ENCODE data around the gene TBC1D22A.

TBC1D22A gene

DNA sequence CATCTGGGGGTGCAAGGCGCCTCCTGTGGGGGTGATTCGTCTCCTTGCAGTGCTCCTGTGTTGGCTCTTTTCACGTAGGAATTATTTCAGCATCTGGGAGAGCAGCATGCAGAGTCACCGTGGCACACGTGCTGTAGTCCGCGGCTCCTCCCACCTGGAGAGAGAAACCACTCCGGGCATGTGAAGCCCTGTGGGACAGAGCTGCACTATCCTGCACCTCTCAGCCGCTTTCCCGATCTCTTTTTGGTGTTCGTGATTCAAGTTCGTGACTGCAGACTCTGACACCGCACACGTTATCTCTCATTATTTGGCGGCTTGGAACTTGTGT, 394.6 kb downstream of the TBC1D22A start:
- no peak overlapping the region for H3K4me3 ChIP-seq (IDR thresholded peaks at IDR 0.05; ENCODE audit: insufficient read depth, low read depth, low read length)
- no peaks in the 10 kb centered on the region for H4K20me1 ChIP-seq (ENCODE audit: insufficient read depth)
- TF ChIP-seq, protein P1, sequence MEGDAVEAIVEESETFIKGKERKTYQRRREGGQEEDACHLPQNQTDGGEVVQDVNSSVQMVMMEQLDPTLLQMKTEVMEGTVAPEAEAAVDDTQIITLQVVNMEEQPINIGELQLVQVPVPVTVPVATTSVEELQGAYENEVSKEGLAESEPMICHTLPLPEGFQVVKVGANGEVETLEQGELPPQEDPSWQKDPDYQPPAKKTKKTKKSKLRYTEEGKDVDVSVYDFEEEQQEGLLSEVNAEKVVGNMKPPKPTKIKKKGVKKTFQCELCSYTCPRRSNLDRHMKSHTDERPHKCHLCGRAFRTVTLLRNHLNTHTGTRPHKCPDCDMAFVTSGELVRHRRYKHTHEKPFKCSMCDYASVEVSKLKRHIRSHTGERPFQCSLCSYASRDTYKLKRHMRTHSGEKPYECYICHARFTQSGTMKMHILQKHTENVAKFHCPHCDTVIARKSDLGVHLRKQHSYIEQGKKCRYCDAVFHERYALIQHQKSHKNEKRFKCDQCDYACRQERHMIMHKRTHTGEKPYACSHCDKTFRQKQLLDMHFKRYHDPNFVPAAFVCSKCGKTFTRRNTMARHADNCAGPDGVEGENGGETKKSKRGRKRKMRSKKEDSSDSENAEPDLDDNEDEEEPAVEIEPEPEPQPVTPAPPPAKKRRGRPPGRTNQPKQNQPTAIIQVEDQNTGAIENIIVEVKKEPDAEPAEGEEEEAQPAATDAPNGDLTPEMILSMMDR (conservative IDR thresholded peaks at IDR 0.05; ENCODE audit: low read depth, low read length): no peak
- no peaks in the 10 kb centered on the region for H3K36me3 ChIP-seq (ENCODE audit: insufficient read depth)
- no peaks in the 10 kb centered on the region for H3K27me3 ChIP-seq (ENCODE audit: insufficient read depth, low read depth)
- no peak overlapping the region for H3K4me2 ChIP-seq
- H2AFZ ChIP-seq (ENCODE audit: low read depth): no peak overlapping the region
- no peaks in the 10 kb centered on the region for H3K79me2 ChIP-seq (ENCODE audit: insufficient read depth, low read depth)
- no peak overlapping the region for H3K9ac ChIP-seq
- no peak overlapping the region for H3K27ac ChIP-seq
- no peaks in the 10 kb centered on the region for H3K4me1 ChIP-seq (ENCODE audit: low read depth, poor library complexity, severe bottlenecking)

DNA sequence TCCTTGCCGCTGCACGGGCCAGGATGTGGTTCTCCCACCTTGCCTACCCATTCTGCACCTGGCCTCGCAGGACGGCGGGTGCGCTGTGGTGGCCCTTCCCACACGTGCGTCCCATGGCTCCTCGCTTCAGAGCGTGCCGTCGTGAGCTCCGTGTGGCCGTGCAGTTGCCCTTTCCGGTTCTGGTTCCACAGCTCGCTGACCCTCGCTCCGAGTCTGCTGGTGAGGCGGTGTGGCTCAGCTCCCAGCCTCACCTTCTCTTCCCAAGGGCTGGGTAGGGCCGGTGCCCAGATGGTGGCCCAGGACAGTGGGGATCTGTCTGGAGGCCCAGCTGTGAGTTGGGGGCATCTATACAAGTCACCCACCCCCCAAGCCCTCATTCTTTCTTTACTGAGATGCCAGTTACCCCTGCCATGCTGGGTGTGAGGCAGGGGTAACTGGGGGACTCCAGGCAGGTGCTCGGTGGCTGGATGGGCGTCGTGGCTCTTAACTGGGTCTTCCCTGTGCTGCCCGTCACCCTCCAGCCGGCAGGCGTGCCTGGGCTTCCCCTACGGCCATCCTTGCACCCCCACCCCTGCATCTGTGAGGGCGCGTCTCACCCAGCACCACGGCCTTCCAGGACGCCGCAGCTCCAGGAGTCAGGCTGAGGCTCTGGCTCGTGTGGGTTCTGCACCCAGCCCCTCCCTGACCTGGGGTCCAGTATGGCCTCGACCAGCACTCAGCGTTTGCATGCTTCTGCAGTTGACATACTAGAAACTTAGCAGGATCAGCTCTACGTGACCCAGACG, 395.2 kb downstream of the TBC1D22A start:
- H3K79me2 ChIP-seq (ENCODE audit: insufficient read depth, low read depth): no peaks in the 10 kb centered on the region
- H3K27me3 ChIP-seq (ENCODE audit: insufficient read depth, low read depth): no peaks in the 10 kb centered on the region
- TF ChIP-seq, protein P1 (conservative IDR thresholded peaks at IDR 0.05; ENCODE audit: low read depth, low read length): no peak
- H3K4me3 ChIP-seq (IDR thresholded peaks at IDR 0.05; ENCODE audit: insufficient read depth, low read depth, low read length): no peak overlapping the region
- H4K20me1 ChIP-seq (ENCODE audit: insufficient read depth): no peaks in the 10 kb centered on the region
- H2AFZ ChIP-seq (ENCODE audit: low read depth): no peak overlapping the region
- no peak overlapping the region for H3K9ac ChIP-seq
- no peaks in the 10 kb centered on the region for H3K4me1 ChIP-seq (ENCODE audit: low read depth, poor library complexity, severe bottlenecking)
- H3K4me2 ChIP-seq: no peak overlapping the region
- H3K36me3 ChIP-seq (ENCODE audit: insufficient read depth): no peaks in the 10 kb centered on the region
- H3K27ac ChIP-seq: no peak overlapping the region

DNA sequence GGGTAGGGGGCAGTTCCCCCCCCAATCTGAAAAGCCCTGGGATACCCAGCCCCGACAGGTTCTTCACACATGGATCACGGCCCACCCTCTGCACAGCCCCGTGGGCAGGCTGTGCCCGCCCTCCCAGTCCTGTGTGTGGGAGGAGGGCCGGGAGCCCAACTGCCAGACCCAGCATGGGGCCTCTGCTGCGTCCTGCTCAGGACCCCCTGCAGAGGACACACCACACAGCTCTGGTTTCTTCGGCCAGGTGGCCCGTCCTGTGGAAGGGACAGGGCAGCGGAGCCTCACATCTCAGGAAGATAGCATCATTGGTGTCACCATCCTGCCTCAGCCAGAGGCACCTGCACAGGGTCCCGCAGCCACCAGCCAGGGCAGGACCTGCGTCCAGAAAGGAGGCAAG, 396.0 kb downstream of the TBC1D22A start:
- Histone ChIP-seq H3K79me2 (ENCODE audit: insufficient read depth, low read depth) (no peaks in the 10 kb centered on the region), H3K27me3 (ENCODE audit: insufficient read depth, low read depth) (no peaks in the 10 kb centered on the region), H3K4me1 (ENCODE audit: low read depth, poor library complexity, severe bottlenecking) (no peaks in the 10 kb centered on the region), H4K20me1 (ENCODE audit: insufficient read depth) (no peaks in the 10 kb centered on the region), H3K9ac (no peak overlapping the region), H3K27ac (no peak overlapping the region), H3K4me3 (IDR thresholded peaks at IDR 0.05; ENCODE audit: insufficient read depth, low read depth, low read length) (no peak overlapping the region), H3K36me3 (ENCODE audit: insufficient read depth) (no peaks in the 10 kb centered on the region), H3K4me2 (no peak overlapping the region), H2AFZ (ENCODE audit: low read depth) (no peak overlapping the region)
- TF ChIP-seq, protein P1 (conservative IDR thresholded peaks at IDR 0.05; ENCODE audit: low read depth, low read length): no peak

DNA sequence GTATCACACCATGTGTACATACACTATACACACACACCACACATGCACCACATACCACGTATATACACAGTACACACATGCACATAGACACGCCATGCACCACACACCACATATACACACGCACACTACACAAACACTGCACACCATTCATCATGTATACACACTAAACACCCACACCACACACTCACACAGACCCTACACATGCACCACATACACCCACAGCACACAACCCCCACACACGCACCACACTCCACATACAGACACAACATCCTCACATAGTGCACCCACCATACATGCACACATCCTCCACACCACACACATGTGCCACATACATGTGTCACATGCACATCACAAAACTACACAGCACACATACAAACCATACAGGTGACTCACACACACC, 397.1 kb downstream of the TBC1D22A start:
- Histone ChIP-seq H3K9ac (no peak overlapping the region), H2AFZ (ENCODE audit: low read depth) (no peak overlapping the region), H4K20me1 (ENCODE audit: insufficient read depth) (no peaks in the 10 kb centered on the region), H3K36me3 (ENCODE audit: insufficient read depth) (no peaks in the 10 kb centered on the region), H3K27ac (no peak overlapping the region), H3K79me2 (ENCODE audit: insufficient read depth, low read depth) (no peaks in the 10 kb centered on the region), H3K4me3 (IDR thresholded peaks at IDR 0.05; ENCODE audit: insufficient read depth, low read depth, low read length) (no peak overlapping the region), H3K4me1 (ENCODE audit: low read depth, poor library complexity, severe bottlenecking) (no peaks in the 10 kb centered on the region), H3K27me3 (ENCODE audit: insufficient read depth, low read depth) (no peaks in the 10 kb centered on the region), H3K4me2 (no peak overlapping the region)
- TF ChIP-seq, protein P1 (conservative IDR thresholded peaks at IDR 0.05; ENCODE audit: low read depth, low read length): no peak
